H1 (cell line): Measurements from ENCODE around the gene NKD2. TPM values are rescaled to one million over a fixed set of nuclear protein-coding genes. Genes with fewer than 3 reads are reported as not detected.

ENCODE experiments used
- CTCF ChIA-PET: fragments of 300-600 bp; sonication (Branson Sonifier 250); formaldehyde crosslinking; loops from one replicate; lab custom pipeline; 2021; ENCODE audit not compliant: partially characterized antibody; lab: Charles Lee
- POLR2A ChIA-PET: fragments of 300-600 bp; sonication (Branson Sonifier 250); formaldehyde crosslinking; loops from one replicate; lab custom pipeline; 2021; ENCODE audit warnings: inconsistent platforms; ENCODE audit not compliant: partially characterized antibody; lab: Charles Lee
- DNase-seq, 2 experiments: peaks; one replicate each; pipeline versions ENCODE4 v3.0.0 to v3.0.0-alpha.2; 2010 to 2022; ENCODE audit warnings: low spot score in 2 of 2, low read depth in 1 of 2, mixed read lengths in 1 of 2
- FAIRE-seq: peaks from 2 replicates; lab custom pipeline; 2011; peaks lifted over from hg19 to GRCh38; lab: Jason Lieb, UNC
- H2AFZ ChIP-seq: 2 replicates; pipeline ENCODE4 v1.8.1; 2012; ENCODE audit warnings: low read length, inconsistent platforms
- H2AK5ac ChIP-seq: 2 replicates; pipeline ENCODE4 v1.6.1; 2013; ENCODE audit warnings: low read depth, low read length
- H2BK120ac ChIP-seq: replicated peaks from 2 replicates; pipeline ENCODE3; 2013; ENCODE audit warnings: low read depth, low read length, inconsistent platforms
- H2BK12ac ChIP-seq: 2 replicates; pipeline ENCODE4 v1.6.1; 2013; ENCODE audit warnings: low read depth, low read length
- H2BK15ac ChIP-seq: 2 replicates; pipeline ENCODE4 v1.6.1; 2013; ENCODE audit warnings: low read length
- H2BK20ac ChIP-seq: 2 replicates; pipeline ENCODE4 v1.6.1; 2013; ENCODE audit warnings: low read length
- H2BK5ac ChIP-seq: 2 replicates; pipeline ENCODE4 v1.6.1; 2013; ENCODE audit warnings: low read depth, low read length
- H3K14ac ChIP-seq: 2 replicates; pipeline ENCODE4 v1.6.1; 2013; ENCODE audit warnings: inconsistent platforms; ENCODE audit not compliant: insufficient read length
- H3K18ac ChIP-seq: 2 replicates; pipeline ENCODE4 v1.6.1; 2013; ENCODE audit warnings: low read length; ENCODE audit errors: extremely low read depth
- H3K23ac ChIP-seq: 2 replicates; pipeline ENCODE4 v1.6.1; 2013; ENCODE audit warnings: inconsistent platforms; ENCODE audit not compliant: insufficient read length
- H3K23me2 ChIP-seq: 2 replicates; pipeline ENCODE4 v1.6.1; 2013; ENCODE audit warnings: low read depth, low read length
- H3K27ac ChIP-seq: 2 replicates; pipeline ENCODE4 v1.6.1; 2011; ENCODE audit warnings: low read depth, low read length, inconsistent platforms
- H3K27me3 ChIP-seq, 4 experiments: replicated peaks in 1 of 4; 1 replicate in 1 of 4; 2 replicates in 3 of 4; pipeline versions ENCODE4 v1.6.1 to v1.8.1; 2011 to 2013; ENCODE audit warnings: low read length in 3 of 4, mild to moderate bottlenecking in 3 of 4, inconsistent platforms in 2 of 4, mixed read lengths in 2 of 4, moderate library complexity in 1 of 4; ENCODE audit not compliant: control insufficient read depth in 3 of 4, insufficient read depth in 3 of 4; ENCODE audit errors: extremely low read depth in 1 of 4
- H3K36me3 ChIP-seq, 4 experiments: 2 replicates each; pipeline versions ENCODE4 v1.6.1 to v1.8.1; 2011 to 2013; ENCODE audit warnings: mild to moderate bottlenecking in 4 of 4, low read length in 3 of 4, moderate library complexity in 2 of 4, control low read depth in 1 of 4, inconsistent platforms in 1 of 4; ENCODE audit not compliant: insufficient read depth in 4 of 4, control insufficient read depth in 2 of 4
- H3K4ac ChIP-seq: replicated peaks from 2 replicates; pipeline ENCODE3; 2013; ENCODE audit warnings: low read length, low read depth, mixed read lengths, inconsistent platforms; ENCODE audit not compliant: insufficient read length
- H3K4me1 ChIP-seq, 4 experiments: replicated peaks in 1 of 4; 1 replicate in 1 of 4; 2 replicates in 3 of 4; pipeline versions ENCODE4 v1.6.1 to v1.8.1; 2011 to 2013; ENCODE audit warnings: low read length in 3 of 4, inconsistent platforms in 2 of 4, mixed read lengths in 1 of 4; ENCODE audit not compliant: insufficient read depth in 4 of 4, control insufficient read depth in 3 of 4
- H3K4me2 ChIP-seq, 2 experiments: 2 replicates each; pipeline versions ENCODE4 v1.6.1 to v1.8.1; 2011 to 2013; ENCODE audit warnings: low read depth in 2 of 2, low read length in 2 of 2, control low read depth in 1 of 2, inconsistent platforms in 1 of 2, mild to moderate bottlenecking in 1 of 2; ENCODE audit not compliant: insufficient read depth in 1 of 2
- H3K4me3 ChIP-seq, 4 experiments: fragments of 200-600, 300-600 bp in 1 of 4; sonication (generic), shearing (Covaris generic), sonication (Bioruptor Twin) in 1 of 4; 2 replicates each; pipeline versions ENCODE4 v1.5.1 to v1.8.1; 2011 to 2016; ENCODE audit warnings: low read length in 4 of 4, low read depth in 3 of 4, control low read depth in 2 of 4, inconsistent platforms in 2 of 4, mild to moderate bottlenecking in 2 of 4, mixed read lengths in 1 of 4, moderate library complexity in 1 of 4; ENCODE audit not compliant: insufficient read depth in 2 of 4; ENCODE audit errors: extremely low read depth in 1 of 4
- H3K56ac ChIP-seq: replicated peaks from 2 replicates; pipeline ENCODE3; 2013; ENCODE audit warnings: low read depth, mild to moderate bottlenecking, mixed read lengths, low read length, inconsistent platforms; ENCODE audit not compliant: insufficient read length
- H3K79me1 ChIP-seq: 2 replicates; pipeline ENCODE4 v1.6.1; 2013; ENCODE audit warnings: low read depth, low read length, control low read depth
- H3K79me2 ChIP-seq, 2 experiments: 2 replicates each; pipeline versions ENCODE4 v1.6.1 to v1.8.1; 2012 to 2013; ENCODE audit warnings: low read length in 2 of 2, mild to moderate bottlenecking in 2 of 2, inconsistent platforms in 1 of 2; ENCODE audit not compliant: insufficient read depth in 2 of 2, control insufficient read depth in 1 of 2
- H3K9ac ChIP-seq, 4 experiments: replicated peaks in 1 of 4; 1 replicate in 1 of 4; 2 replicates in 3 of 4; pipeline versions ENCODE4 v1.6.1 to v1.8.1; 2011 to 2013; ENCODE audit warnings: low read depth in 3 of 4, low read length in 3 of 4, control low read depth in 2 of 4, mild to moderate bottlenecking in 2 of 4, moderate library complexity in 2 of 4, inconsistent platforms in 1 of 4; ENCODE audit errors: extremely low read depth in 1 of 4
- H3K9me3 ChIP-seq, 2 experiments: 2 replicates each; pipeline versions ENCODE4 v1.6.1 to v1.8.1; 2012 to 2013; ENCODE audit warnings: mild to moderate bottlenecking in 2 of 2, moderate library complexity in 2 of 2, control low read depth in 1 of 2, inconsistent platforms in 1 of 2, low read depth in 1 of 2, low read length in 1 of 2, mixed read lengths in 1 of 2; ENCODE audit not compliant: insufficient read depth in 2 of 2
- H4K20me1 ChIP-seq, 2 experiments: replicated peaks in 1 of 2; 2 replicates each; pipeline versions ENCODE3 to v1.8.1; 2011 to 2013; ENCODE audit warnings: inconsistent platforms in 2 of 2, low read length in 2 of 2, mild to moderate bottlenecking in 1 of 2; ENCODE audit not compliant: insufficient read depth in 2 of 2, control insufficient read depth in 1 of 2
- H4K5ac ChIP-seq: 2 replicates; pipeline ENCODE4 v1.6.1; 2013; ENCODE audit warnings: low read length, low read depth, mixed read lengths, inconsistent platforms; ENCODE audit not compliant: insufficient read length
- H4K8ac ChIP-seq: 2 replicates; pipeline ENCODE4 v1.8.0; 2013; ENCODE audit warnings: mild to moderate bottlenecking, moderate library complexity, low read length, inconsistent platforms; ENCODE audit not compliant: insufficient read depth; ENCODE audit errors: extremely low read depth
- H4K91ac ChIP-seq: replicated peaks from 2 replicates; pipeline ENCODE3; 2013; ENCODE audit warnings: low read length, mixed read lengths, inconsistent platforms; ENCODE audit not compliant: insufficient read length
- BACH1 ChIP-seq: IDR thresholded peaks from 2 replicates; pipeline ENCODE4 v1.6.1; 2012; ENCODE audit warnings: low read length, improper control_type of control experiment
- SAP30 ChIP-seq: fragments of 300-600 bp; sonication (generic); IDR thresholded peaks from 2 replicates; pipeline ENCODE4 v1.7.1; 2012; ENCODE audit warnings: low read length, moderate library complexity, mild to moderate bottlenecking, inconsistent platforms; ENCODE audit not compliant: insufficient read depth, insufficient replicate concordance
- SIN3A ChIP-seq, 2 experiments: IDR thresholded peaks in 1 of 2; conservative IDR thresholded peaks in 1 of 2; 2 replicates each; pipeline ENCODE4 v1.6.1; 2011 to 2012; ENCODE audit warnings: low read length in 2 of 2, improper control_type of control experiment in 1 of 2, low read depth in 1 of 2, mild to moderate bottlenecking in 1 of 2
- SP1 ChIP-seq: IDR thresholded peaks from 2 replicates; pipeline ENCODE4 v1.6.1; 2011; ENCODE audit warnings: low read depth, low read length
- WGBS, 2 experiments: shearing (Covaris generic) in 1 of 2; methylation state at CpG; one replicate each; pipeline versions ENCODE4 v1.1.6 to v1.1.7; 2013 to 2015; ENCODE audit warnings: low lambda C conversion rate in 2 of 2, mixed read lengths in 2 of 2, inconsistent platforms in 1 of 2, low coverage in 1 of 2, missing lambda C conversion rate in 1 of 2; ENCODE audit not compliant: insufficient replicate concordance in 2 of 2, insufficient coverage in 1 of 2, insufficient read length in 1 of 2; ENCODE audit errors: extremely low coverage in 1 of 2, missing lambda C conversion rate in 1 of 2; 5-methylcytosine and 5-hydroxymethylcytosine counted together
- polyA plus RNA-seq, 7 experiments: library from polyadenylated mRNA; depleted of rRNA in 3 of 7; stranded (reverse) in 5 of 7; unstranded in 2 of 7; fragments of >200 nt in 5 of 7; fragments of 200-250 nt in 2 of 7; gene quantifications; 1 replicate in 5 of 7; 2 replicates in 1 of 7; 4 replicates in 1 of 7; pipeline versions ENCODE4 v1.2.1 to v1.2.3, GENCODE V29; 2011 to 2013; ENCODE audit warnings: missing spikeins in 2 of 7, mixed read lengths in 2 of 7
- total RNA-seq: library from RNA; stranded (reverse); fragmentation: NEBNext Ultra II Directional; extraction: Animal tissue kit (Norgen Biotek cat#: 25700); gene quantifications from 2 replicates; pipeline ENCODE4 v1.2.1, GENCODE V29; 2021

The NKD2 gene
- total and polyA plus RNA-seq, 2 of the 8 experiments (the other 6 are each of a cell fraction or from before 2014, with no cell fraction given) = 5.5 to 7.9 TPM

DNA sequence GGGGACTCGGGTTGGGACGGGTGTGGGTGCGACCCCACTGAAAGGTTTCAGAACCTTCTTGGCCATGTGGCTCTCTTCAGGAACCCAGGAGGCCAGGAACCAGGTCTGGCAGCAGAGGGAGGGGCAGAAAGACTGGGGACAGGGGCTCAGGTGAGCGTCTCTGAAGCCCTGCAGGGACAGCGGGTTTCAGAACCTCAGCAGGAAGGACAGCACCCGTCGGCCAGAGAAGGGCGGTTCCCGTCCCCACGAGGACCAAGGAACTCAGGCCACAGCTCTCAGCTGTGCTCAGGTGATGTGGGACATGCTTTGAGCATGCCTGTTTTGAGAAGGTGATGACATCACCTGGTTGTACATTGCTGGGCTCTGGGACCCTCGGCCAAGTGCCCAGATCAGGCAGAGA lies 77.5 kb downstream of the NKD2 start:
- no peak overlapping the region for H4K8ac ChIP-seq
- TF ChIP-seq BACH1 = no peak
- no peak for TF ChIP-seq SP1
- TF ChIP-seq SAP30 = no peak
- TF ChIP-seq SIN3A (conservative IDR thresholded peaks at IDR 0.05 in 1 of 2, IDR thresholded peaks at IDR 0.05 in 1 of 2; ENCODE audit: low read depth in 1 of 2, low read length in 2 of 2) = 0 out of 4 replicates have a peak, but pooled peaks of 1 of the 2 experiments have one; percentile 33
- H3K56ac ChIP-seq = no peak overlapping the region
- no peaks in the 10 kb centered on the region for H3K4me1 ChIP-seq
- no peaks in the 10 kb centered on the region for H3K23me2 ChIP-seq
- H4K20me1 ChIP-seq = peaks cover 0 to 7% of the 10 kb centered on the region in 2 experiments
- H3K9ac ChIP-seq = no peak overlapping the region
- H2AK5ac ChIP-seq = no peak overlapping the region
- no peak overlapping the region for H3K4ac ChIP-seq
- FAIRE-seq (no peak), DNase-seq (no peak)
- no peaks in the 10 kb centered on the region for H3K79me2 ChIP-seq
- no peak overlapping the region for H3K4me2 ChIP-seq
- no peak overlapping the region for H2BK12ac ChIP-seq
- H3K4me3 ChIP-seq = no peak overlapping the region
- POLR2A ChIA-PET = interaction anchor here (1.4 kb wide), 1 partner anchor 9 kb away, joined by 3 read pairs; no protein-coding TSS in a partner anchor
- H4K91ac ChIP-seq = no peak overlapping the region
- no peaks in the 10 kb centered on the region for H3K27me3 ChIP-seq
- no peak overlapping the region for H2BK120ac ChIP-seq
- H3K18ac ChIP-seq = no peak overlapping the region
- H2AFZ ChIP-seq = no peak overlapping the region
- no peak overlapping the region for H2BK15ac ChIP-seq
- no peak overlapping the region for H2BK5ac ChIP-seq
- 81% methylated on average over 11 of the region's 11 CpGs; no CpG with 5 or more reads in 1 of the 2 experiments for WGBS, 2 experiments
- H2BK20ac ChIP-seq = no peak overlapping the region
- peaks cover 3% of the 10 kb centered on the region for H3K79me1 ChIP-seq
- CTCF ChIA-PET = no interaction called here
- no peaks in the 10 kb centered on the region for H3K9me3 ChIP-seq
- peaks cover 0 to 50% (median 14%) of the 10 kb centered on the region in 4 experiments; a peak in 5 of 8 replicates for H3K36me3 ChIP-seq
- no peak overlapping the region for H3K14ac ChIP-seq
- H4K5ac ChIP-seq = no peak overlapping the region
- H3K23ac ChIP-seq = no peak overlapping the region
- H3K27ac ChIP-seq = no peak overlapping the region
